ENCODE results near the gene TMEM63A.
A peak's percentile ranks its signal among the peaks of the same experiment; 100 is the strongest.
"Not testable (repeated sequence)": the region's sequence is repeated elsewhere in the genome, so short reads cannot be mapped to it uniquely, and the experiment has no call there.

The TMEM63A gene

DNA sequence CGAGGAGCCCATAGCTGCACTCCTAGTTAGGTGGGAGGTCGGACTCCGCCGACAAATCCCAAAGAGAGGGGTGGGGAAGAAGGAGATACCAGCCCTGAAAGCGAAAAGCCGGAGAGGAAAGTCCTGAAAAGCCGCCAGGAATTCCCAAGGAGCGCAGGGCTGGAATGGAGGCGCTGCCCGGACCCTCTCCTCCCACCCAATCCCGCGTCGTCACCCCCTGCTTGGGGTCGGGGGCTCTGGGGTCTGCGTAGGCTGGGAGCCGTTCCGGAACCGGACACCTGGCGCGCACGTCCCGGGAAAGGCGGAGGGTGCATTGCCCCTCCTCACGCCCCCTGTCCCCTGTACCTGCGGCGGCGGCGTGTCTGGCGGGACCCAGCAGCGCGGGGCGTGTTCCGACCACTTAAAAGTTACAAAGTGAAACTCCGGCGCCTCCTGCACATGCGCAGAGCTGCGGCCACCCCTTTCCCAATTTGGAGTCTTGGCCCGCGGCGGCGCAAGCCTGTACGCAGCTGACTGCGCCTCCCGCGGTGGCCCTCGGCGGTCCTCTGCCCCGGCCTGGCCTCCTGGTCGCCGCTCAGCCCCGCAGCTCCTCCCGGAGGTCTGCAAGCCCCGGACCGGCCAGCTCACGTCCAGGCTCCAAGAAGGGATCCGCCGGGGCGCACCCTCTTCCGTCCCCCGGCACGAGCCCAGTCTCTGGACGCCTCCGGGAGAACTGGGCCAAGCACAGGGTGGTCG, at the start of gene TMEM63A:
TMEM63A (minus strand) TSS at position 422 of the 735 bp plus-strand sequence. CDS start 4,800 bp downstream, outside the sequence.
- peak; percentile 65 to 81 for DNase-seq (ENCODE audit: low read depth in 2 of 2)

DNA sequence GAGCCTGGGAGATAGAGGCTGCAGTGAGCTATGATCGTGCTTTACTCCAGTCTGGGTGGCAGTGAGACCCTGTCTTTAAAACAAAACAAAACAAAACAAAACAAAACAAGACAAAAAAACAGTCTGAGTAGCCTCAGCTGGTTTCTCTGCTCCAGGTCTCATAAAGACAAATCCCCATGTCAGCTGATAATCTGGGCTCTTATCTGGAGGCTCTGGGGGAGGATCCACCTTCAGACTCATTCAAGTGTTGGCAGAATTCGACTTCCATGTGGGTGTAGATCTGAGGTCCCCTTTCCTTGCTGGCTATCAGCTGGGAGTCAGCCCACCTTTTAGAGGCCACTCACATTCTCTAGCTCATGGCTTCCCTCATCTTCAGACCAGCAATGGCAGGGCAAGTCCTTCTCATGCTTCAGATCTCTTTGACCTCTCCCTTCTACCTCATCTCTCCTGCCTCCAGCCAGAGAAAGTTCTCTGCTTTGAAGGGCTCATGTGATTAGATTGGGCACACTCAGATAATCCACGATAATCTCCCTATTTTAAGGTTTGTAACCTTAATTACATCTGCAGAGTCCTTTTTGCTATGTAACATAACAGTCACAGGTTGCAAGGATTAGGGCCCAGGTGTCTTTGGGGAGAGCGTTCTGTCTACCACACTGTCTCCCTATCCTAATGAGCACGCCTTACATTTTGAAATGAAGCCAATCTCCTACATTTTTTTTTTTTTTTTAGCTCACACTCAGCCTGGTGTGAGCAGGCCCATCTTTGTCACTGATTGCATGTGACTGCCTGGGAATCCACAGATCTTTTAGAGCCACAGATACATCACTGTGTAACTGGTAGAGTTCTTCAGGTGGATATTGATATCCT, 49.3 kb upstream of the TMEM63A start:
- no peak for DNase-seq (ENCODE audit: low read depth in 2 of 2)

DNA sequence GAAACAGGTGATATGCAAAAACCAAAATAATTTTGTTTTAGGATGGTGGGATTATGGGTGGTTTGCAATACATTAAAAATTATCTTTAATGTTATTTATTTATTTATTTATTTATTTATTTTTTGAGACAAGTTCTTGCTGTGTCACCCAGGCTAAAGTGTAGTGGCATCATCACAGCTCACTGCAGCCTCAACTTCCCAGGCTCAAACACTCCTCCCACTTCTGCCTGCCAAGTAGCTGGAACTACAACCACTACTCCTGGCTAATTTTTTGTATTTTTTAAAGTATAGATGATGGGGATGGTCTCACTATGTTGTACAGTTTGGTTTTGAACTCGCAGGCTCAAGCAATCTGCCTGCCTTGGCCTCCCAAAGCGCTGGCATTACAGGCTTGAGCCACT, 48.4 kb upstream of the TMEM63A start:
- DNase-seq (ENCODE audit: low read depth in 2 of 2): no peak

DNA sequence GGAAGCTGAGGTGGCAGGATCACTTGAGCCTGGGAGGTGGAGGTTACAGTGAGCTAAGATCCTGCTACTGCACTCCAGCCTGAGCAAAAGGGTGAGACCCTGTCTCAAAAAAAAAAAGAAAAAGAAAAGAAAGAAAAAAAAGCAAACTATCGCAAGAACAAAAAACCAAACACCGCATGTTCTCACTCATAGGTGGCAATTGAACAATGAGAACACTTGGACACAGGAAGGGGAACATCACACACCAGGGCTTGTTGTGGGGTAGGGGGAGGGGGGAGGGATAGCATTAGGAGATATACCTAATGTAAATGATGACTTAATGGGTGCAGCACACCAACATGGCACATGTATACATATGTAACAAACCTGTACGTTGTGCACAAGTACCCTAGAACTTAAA, 47.3 kb upstream of the TMEM63A start:
- not testable (repeated sequence) for DNase-seq (ENCODE audit: low read depth in 2 of 2)

DNA sequence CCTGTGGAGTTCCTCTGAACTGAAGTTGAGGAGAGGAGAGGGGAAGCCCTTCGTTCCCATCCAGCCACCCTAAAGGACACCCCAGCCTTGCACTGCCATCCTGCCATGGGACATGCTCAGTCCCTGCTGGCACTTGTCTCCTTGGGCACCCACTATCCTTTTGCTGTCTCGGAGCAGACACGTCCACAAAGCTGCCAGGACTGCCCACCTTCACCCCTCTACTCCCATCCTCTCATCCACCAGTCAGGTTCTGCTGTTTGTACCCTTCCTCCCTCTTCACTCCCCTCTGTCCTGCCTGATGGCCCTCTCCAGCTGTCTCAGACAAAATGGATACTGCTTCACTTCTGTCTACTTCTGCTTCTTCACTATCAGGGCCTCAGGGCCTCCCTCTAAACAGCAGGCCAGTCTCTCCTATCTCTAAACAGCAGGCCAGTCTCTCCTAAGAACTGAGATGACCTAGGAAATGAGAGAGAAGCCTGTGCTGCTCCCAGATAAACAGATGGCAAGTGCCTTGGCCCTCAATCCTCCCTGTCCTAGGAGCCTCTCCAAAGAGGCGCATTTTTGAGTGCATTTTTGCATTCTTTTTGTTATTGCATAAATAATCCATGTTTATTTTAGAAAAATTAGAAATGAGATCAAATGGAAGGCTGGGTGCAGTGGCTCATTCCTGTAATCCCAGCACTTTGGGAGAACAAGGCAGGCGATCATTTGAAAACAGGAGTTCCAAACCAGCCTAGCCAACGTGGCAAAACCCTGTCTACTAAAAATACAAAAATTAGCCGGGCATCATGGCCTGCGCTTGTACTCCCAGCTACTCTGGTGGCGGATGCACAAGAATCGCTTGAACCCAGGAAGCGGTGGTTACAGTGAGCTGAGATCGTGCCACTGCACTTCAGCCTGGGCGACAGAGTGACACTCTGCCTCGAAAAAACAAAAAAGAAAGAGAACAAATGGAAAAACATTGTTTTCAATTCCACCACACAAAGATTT, 46.3 kb upstream of the TMEM63A start:
- DNase-seq (ENCODE audit: low read depth in 2 of 2): no peak

DNA sequence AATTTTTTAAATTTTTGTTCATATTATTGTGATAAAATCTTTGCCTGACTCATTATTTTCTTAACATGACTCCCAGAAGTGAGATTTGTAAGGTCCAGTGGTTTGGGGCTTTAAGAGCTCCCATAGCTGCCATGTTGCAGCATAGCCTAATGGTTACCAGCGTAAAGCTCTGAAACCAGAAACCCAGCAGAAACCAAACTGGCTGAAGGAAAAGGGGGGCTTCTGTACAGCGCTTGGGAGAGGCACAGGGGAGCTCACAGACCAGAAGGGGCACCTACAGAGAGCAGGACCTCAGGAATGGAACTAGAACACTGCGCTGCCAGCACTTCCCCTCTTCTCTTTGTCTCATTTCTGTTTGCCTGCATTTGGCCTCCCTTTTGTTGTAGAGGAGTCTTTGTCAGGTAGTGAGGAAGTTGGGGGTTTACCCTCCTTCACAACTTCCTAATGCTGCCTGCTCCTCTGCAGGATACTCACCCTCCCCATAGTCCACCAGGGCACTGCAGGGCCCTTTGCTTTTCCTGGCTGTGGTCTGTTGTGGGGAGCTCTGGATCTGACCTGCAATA, 44.5 kb upstream of the TMEM63A start:
- no peak for DNase-seq (ENCODE audit: low read depth in 2 of 2)

DNA sequence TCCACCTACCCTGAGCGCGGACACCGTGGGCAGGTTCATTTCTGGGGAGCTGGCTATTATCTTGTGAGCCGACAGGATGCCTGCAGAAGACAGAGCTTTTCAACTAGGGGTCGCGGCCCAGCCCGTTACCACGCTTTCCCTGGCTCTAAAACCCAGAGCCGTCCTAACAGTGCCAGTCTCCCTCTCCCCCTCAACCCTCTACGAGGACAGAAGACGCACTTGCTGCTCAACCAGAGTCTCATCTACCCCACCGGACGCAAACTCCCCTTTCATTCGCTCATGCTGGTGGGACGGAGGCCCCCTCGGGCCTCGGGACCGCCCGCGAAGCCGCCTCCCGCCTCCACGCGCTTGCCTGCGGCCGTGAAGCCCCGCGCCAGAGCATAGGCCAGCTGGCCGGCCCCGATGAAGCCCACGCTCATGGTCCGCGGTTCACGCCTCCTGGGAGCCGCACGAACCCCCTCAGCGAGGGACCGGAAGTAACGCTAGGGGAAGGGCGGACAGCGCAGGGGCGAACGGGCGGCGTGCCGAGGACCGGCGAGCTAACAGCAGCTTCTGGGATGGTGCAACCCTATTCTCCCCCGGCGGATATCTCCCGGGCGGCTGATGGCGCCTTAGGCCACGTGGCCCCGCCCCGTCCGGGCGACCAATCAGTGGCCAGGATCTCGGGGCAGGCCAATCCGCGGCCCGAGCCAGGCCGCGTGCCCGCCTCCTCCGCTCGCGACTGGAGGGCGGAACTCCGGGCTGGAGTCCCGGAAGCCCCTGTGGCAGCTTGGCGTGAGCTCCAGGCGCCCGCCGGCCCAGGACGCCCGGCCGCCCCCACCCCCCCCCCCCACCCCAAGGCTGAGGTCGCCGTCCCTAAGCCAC, 41.7 kb upstream of the TMEM63A start, which contains the start of gene PYCR2:
PYCR2 (minus strand) TSS at position 559 of the 864 bp plus-strand sequence; CDS start at position 419, 140 bp downstream.
- DNase-seq (ENCODE audit: low read depth in 2 of 2): peak; percentile 86 to 93

DNA sequence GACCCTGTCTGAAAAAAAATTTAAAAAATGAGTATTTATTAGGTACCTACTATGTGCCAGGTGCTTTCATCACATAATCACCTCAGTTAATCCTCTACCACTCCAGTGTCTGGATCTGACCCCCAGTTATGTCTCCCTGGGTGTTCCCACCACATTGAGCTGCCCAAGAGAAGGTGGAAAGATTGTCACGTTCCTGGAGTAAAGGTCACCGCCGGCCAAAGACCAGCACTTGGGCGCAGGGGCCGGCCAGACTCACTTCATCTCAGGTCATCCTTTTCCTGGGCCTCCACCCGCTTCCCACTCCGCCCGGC, 41.2 kb upstream of the TMEM63A start:
- no peak for DNase-seq (ENCODE audit: low read depth in 2 of 2)

DNA sequence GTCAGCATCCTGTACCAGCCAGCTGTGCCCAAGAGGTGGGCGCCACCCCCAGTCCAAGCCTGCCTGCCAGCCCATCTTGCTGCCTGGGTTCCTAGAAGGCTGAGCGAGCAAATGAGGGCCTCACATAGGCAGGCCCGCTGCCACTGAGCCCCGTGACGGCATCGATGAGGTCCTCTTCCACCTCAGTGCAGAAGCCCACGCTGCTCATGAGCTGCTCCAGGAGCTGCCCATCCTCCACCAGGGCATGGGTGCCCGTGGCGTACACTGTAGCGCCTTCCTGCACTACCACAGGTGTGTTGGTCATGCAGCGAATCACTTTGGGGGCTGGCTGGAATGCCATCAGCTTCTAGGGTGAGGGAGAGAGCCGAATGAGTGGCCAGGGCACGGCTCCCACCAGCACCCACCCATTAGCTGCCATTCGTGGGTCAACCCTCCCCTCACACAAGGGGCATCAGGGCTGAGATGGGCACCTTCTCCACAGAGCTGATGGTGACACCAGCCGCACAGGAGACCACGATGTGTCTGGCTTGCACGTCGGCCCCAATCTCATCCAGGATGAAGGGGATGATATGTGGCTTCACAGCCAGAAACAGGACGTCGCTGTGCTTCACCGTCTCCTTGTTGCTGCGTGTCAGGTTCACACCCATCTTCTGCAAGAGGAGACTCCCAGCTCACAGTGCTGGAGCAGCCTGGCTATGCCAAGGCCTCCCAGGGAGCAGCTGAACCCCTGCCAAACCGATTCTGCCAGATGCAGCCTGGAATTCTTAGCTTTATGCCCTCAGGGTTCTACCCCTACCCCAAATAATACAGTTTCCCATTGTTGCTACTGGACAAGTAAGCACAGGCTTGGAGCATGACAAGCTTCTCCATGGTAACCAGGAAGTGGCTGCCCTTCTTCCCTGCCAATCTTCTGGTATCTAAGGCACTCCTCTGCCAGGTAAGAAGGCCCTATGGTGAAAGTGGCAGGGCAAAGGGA, 39.8 kb upstream of the TMEM63A start:
- no peak for DNase-seq (ENCODE audit: low read depth in 2 of 2)

DNA sequence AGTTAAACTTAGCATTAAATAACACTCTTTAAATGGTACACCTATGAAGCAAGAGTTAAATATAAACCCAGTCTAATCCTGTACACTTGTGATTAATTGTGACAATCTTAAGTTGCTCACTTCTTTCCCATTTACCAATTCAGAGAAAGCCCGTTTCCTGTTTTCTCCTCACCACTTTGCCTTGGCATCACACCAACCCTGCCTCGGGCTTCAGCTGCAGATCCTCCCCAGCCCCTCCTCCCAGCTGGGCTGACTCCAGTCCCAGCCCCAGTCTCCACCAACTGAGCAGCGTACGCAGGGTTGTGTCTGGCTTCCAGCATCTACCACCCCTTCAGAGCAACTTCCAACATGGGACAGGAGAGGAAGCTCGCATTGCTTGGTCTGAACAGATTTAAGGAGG, 37.7 kb upstream of the TMEM63A start:
- DNase-seq (ENCODE audit: low read depth in 2 of 2): no peak

DNA sequence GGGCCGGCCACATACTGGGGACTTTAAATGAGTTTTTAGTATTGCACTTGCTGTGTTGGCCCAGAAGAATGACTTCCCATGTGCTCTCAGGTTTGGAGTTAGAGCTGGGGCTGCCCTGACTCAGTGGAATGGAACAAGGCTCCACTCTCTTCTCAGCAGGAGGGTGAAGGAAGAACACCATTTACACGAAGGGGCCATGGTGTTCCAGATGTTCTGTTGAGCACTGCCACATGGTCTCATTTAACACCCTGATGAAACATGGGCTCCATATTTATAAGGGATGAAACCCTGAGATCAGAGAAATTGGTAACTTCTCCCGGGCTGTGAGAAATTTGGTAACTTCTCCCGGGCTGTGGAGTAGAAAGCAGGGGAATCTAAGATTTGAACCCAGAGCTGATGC, 36.1 kb upstream of the TMEM63A start:
- DNase-seq (ENCODE audit: low read depth in 2 of 2): no peak

DNA sequence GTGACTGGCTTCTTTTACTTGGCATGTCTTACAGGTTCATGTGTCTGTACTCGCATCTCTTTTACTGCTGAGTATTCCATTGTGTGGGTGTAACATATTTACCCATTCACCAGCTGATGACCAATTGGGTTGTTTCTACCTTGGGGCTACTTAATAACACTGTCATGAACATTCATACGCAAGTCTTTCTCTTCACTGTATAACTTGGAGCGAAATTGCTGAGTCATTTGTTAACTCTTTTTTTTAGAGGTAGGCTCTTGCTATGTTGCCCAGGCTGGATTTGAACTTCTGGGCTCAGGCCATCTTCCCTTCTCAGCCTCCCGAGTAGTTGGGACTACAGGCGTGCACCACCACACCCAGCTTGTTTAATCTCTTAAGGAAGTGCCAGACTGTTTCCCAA, 35.4 kb upstream of the TMEM63A start:
- no peak for DNase-seq (ENCODE audit: low read depth in 2 of 2)

DNA sequence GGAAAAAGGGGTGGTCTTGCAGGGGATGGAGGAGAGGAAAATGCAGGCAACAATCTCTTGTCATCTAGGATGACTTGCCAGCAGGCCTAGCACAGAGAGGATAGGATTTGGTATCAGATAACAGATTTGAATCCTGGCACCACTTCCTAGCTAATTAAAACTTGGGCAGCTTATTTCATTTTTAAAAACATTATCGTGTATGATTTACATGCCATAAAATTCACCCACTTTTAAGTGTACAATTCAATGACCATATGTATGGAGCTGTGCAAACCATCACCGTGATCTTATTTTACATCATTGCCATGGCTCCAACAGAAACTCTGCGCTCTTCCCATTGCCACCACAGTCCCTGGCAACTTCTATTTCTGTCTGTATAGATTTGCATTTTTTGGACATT, 34.9 kb upstream of the TMEM63A start:
- no peak for DNase-seq (ENCODE audit: low read depth in 2 of 2)

DNA sequence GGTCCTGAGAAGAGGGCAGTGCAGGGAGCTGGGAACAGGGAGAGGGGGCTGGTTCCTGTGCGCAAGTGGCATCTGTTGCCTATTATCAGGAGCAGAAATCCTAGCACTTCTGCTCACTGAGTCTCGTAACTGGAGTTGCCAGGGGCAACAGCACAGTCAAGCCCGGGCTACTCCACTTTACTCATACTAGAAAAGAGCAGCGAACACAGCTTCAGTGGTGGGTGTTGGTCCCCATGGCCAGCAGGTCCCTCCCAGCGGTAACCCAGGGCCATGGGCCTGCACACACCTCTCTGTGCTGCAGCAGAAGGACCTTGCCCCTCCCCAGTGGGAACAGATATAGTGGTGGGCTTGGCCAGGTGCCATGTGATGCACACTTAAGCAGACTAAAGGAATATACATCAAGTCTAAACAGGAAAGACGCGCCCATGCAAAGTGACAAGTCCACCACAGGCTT, 33.4 kb upstream of the TMEM63A start:
- no peak for DNase-seq (ENCODE audit: low read depth in 2 of 2)

DNA sequence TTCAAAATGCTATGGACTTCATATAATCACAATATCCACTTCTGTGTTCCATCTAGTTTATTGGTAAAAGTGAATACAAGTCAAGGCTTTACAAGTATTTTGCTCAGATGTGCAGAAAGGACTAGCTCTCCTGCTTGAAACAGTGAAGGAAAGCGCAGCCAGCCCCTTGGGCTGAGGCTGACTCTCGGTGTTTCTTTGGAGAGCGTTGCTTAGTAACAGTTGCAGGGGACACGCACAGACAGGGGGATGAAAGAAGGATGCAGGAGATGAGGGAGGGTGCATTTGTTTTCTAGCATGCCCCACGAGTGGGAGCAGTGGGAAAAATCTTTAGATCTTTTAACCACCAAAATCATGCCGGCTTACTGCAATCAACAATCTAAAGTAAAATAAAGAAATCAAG, 32.8 kb upstream of the TMEM63A start:
- DNase-seq (ENCODE audit: low read depth in 2 of 2): no peak

DNA sequence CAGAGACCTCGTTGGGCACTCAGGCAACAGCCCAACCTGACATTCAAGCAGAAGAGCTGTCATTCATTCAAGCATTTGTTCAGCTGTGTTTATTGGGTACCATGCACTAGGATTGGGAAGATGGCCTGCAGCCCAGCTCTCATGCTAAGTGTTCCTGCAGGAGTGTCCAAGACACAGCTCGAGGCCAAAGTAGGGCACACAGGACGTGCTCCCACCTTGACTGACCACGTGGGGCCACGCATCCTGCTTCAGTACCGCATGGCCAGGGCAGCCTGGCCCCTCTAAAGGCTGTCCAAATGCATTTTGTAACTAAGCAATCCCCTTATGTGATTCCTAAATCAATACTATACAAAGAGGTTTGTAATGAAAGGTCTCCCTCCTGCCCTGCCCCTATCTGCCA, 32.2 kb upstream of the TMEM63A start:
- no peak for DNase-seq (ENCODE audit: low read depth in 2 of 2)

DNA sequence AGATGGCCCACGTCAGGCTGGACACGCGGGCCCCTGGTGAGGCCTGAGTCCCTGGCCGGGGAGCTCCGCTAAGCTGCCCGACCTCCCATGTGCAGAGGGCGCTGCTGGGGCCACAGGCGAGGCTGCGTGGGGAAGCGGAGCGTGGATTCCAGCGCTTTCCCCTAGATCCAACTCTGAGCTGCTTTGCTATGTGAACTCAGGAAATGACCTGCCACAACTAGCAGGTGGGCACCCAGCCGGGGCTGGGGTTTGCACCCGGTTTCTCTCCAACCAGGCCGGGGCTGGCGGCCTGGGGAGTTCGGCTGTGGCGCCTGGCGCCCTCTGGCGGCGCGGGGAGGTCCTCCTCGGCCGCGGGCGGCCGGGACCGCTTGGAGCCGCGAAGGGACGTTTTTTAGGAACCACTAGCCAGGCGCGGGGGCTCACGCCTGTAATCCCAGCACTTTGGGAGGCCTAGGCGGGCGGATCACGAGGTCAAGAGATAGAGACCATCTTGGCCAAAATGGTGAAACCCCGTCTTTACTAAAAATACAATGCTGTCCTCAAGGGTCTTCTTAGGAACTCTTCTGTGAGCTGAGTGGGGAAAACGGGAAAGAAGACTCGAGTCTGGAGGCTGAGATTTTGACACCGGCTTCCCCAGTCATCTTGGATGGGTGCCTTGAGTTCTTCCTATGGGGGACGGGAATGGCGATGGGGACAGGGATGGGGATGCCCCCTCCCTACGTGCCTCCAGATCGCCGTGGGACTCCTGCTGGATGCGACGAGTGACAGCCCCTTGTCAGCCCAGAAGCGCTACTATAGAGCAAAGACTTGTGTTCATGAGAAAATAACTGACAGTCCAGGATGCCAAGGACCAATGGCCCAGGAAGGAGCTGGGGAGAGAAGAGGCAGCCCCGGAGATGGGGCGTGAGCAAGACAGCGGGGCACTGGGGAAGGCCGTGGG, 29.3 kb upstream of the TMEM63A start:
- peak; percentile 43 to 67 for DNase-seq (ENCODE audit: low read depth in 2 of 2)

DNA sequence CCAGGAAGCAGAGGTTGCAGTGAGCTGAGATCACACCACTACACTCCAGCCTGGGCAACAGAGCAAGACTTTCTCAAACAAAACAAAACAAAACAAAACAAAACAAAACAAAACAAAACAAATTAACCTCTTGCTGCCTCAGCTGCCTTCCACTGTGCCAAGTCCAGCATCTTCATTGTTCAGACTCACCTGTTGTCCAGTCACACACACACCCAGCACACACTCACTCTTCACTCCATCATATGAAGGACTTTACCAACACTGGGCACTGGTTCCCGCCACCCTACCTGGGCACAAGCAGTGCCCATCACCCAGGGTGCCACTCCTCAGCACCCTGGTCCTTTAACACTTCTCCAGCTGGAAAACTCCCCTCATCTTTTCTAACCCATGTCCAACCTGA, 27.3 kb upstream of the TMEM63A start:
- DNase-seq (ENCODE audit: low read depth in 2 of 2): no peak

Measured in stimulated activated CD4-positive, alpha-beta T cell treated with anti-CD3 and anti-CD28 coated beads, Interleukin-15, amount 100 ng/mL, for 48 hours (primary cell).